GM19452 (cell line): ENCODE data around the gene LMAN1L.
A peak's percentile ranks its signal among the peaks of the same experiment; 100 is the strongest.
"Not testable (repeated sequence)": the region's sequence is repeated elsewhere in the genome, so short reads cannot be mapped to it uniquely, and the experiment has no call there.

ENCODE experiments used
- ATAC-seq: cut with Tn5 transposase; IDR thresholded peaks from one replicate; pipeline ENCODE4 v1.9.1; 2021; ENCODE audit not compliant: unreplicated experiment

Gene LMAN1L

GRCh38 chr15:74782259-74783071 is 30.2 kb upstream of the LMAN1L start:
- ATAC-seq, result peak; percentile 9

- no peak for ATAC-seq
Observed at GRCh38 chr15:74783072-74783807, 29.4 kb upstream of the LMAN1L start.

- ATAC-seq, result no peak
Observed at GRCh38 chr15:74783808-74784175, 28.8 kb upstream of the LMAN1L start.

GRCh38 chr15:74784426-74785193 is 28.0 kb upstream of the LMAN1L start:
- ATAC-seq, result no peak

GRCh38 chr15:74785194-74786032 is 27.2 kb upstream of the LMAN1L start:
- no peak for ATAC-seq

GRCh38 chr15:74786081-74786480 is 26.6 kb upstream of the LMAN1L start:
- ATAC-seq, result not testable (repeated sequence)

- no peak for ATAC-seq
Observed at GRCh38 chr15:74786551-74787165, 26.0 kb upstream of the LMAN1L start.

- ATAC-seq, result peak; percentile 47
Observed at GRCh38 chr15:74787251-74788041, 25.2 kb upstream of the LMAN1L start.

- ATAC-seq, result no peak
Observed at GRCh38 chr15:74788042-74788682, 24.5 kb upstream of the LMAN1L start.

- peak; percentile 26 for ATAC-seq
Observed at GRCh38 chr15:74788683-74789151, 23.9 kb upstream of the LMAN1L start.

- no peak for ATAC-seq
Observed at GRCh38 chr15:74789171-74789631, 23.4 kb upstream of the LMAN1L start.

- ATAC-seq, result no peak
Observed at GRCh38 chr15:74789741-74790079, 22.9 kb upstream of the LMAN1L start.

- no peak for ATAC-seq
Observed at GRCh38 chr15:74790080-74790916, 22.3 kb upstream of the LMAN1L start.

- no peak for ATAC-seq
Observed at GRCh38 chr15:74791007-74791406, 21.6 kb upstream of the LMAN1L start.

GRCh38 chr15:74791667-74792066 is 21.0 kb upstream of the LMAN1L start:
- ATAC-seq, result no peak

GRCh38 chr15:74792227-74793016 is 20.2 kb upstream of the LMAN1L start:
- no peak for ATAC-seq
